ENCODE results near the gene HDAC9. TPM values are rescaled to one million over a fixed set of nuclear protein-coding genes. Genes with fewer than 3 reads are reported as not detected.
A peak's percentile ranks its signal among the peaks of the same experiment; 100 is the strongest.

The HDAC9 gene
- total RNA-seq, 1 experiment from 2014 or later = 14.7 TPM

DNA sequence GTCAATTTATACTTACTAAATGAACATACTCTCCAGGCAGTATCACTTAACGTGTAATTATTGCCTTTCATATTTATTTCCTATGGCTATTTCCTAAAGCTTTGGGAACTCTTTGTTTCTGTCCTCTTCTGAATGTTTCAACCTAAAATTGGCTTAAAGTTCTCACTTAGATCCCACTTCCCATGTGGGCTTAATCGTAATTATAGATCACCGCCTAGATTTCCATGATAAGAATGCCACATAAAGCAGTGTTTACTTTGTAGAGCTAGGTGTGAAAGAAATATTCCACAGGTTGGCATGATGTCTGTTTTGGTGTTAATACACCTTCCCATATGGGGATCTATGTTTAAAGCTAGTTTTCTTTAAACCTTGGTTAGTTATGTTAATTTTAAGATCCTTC is 1.5 kb downstream of the HDAC9 start:
- intact Hi-C loops (cut with micrococcal nuclease; ENCODE audit: unreplicated experiment) = no loop called here

DNA sequence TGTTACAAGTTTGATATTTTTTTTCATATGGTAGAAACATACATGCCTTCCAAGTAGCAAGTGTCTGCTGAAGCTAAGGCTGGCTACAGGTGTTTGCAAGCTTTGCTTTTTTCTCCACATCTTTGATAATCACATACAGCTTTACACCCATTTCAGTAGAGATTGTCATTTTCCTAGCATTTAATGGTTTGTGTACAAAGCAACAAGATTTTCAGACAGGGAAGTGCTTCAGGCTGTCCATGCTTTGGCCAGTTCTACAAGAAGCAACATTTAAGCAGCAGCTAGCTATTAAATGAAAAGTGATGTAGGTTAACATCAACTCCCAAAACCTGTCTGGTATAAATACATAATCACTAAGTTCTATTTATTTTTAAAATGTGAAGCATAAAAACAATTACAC is 2.3 kb downstream of the HDAC9 start:
- intact Hi-C loops (cut with micrococcal nuclease; ENCODE audit: unreplicated experiment) = no loop called here
- Histone ChIP-seq H3K79me2 (ENCODE audit: low read depth) (no peaks in the 10 kb centered on the region), H3K27ac (no peak overlapping the region), H3K4me1 (replicated peaks; ENCODE audit: insufficient read depth) (no peaks in the 10 kb centered on the region), H2AFZ (no peak overlapping the region), H3K9me3 (ENCODE audit: insufficient read depth, low read depth) (no peaks in the 10 kb centered on the region; the same call in 1 of the 2 replicates), H3K4me3 (no peak overlapping the region), H3K27me3 (ENCODE audit: insufficient read depth, low read depth) (no peaks in the 10 kb centered on the region), H3K4me2 (no peak overlapping the region), H3K36me3 (ENCODE audit: low read depth) (no peaks in the 10 kb centered on the region), H3F3A (ENCODE audit: insufficient read depth, low read depth) (no peaks in the 10 kb centered on the region), H3K9me2 (ENCODE audit: insufficient read depth) (no peaks in the 10 kb centered on the region), H4K20me1 (ENCODE audit: insufficient read depth) (no peaks in the 10 kb centered on the region)
- DNase-seq = peak in 1 of 2 experiments; percentile 3
- ChIA-PET CTCF (no interaction called here), POLR2A (ENCODE audit: unreplicated experiment) (no interaction called here)
- no TSS peak for BruUV-seq (replicated peaks)
- no peak for TF ChIP-seq EZH2 (IDR thresholded peaks at IDR 0.05; ENCODE audit: low read depth)
- TF ChIP-seq, protein P1, sequence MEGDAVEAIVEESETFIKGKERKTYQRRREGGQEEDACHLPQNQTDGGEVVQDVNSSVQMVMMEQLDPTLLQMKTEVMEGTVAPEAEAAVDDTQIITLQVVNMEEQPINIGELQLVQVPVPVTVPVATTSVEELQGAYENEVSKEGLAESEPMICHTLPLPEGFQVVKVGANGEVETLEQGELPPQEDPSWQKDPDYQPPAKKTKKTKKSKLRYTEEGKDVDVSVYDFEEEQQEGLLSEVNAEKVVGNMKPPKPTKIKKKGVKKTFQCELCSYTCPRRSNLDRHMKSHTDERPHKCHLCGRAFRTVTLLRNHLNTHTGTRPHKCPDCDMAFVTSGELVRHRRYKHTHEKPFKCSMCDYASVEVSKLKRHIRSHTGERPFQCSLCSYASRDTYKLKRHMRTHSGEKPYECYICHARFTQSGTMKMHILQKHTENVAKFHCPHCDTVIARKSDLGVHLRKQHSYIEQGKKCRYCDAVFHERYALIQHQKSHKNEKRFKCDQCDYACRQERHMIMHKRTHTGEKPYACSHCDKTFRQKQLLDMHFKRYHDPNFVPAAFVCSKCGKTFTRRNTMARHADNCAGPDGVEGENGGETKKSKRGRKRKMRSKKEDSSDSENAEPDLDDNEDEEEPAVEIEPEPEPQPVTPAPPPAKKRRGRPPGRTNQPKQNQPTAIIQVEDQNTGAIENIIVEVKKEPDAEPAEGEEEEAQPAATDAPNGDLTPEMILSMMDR (conservative IDR thresholded peaks at IDR 0.05) = no peak

More for the DNA sequence above, 1.5 kb downstream of the HDAC9 start:
- peak in 1 of 2 experiments; percentile 22 for DNase-seq
- ChIA-PET CTCF (interaction anchor here (0.5 kb wide), 1 partner anchor 48 kb away, joined by 4 read pairs; no protein-coding TSS in a partner anchor), POLR2A (ENCODE audit: unreplicated experiment) (no interaction called here)
- Histone ChIP-seq H3K4me3 (no peak overlapping the region), H4K20me1 (ENCODE audit: insufficient read depth) (no peaks in the 10 kb centered on the region), H3K27ac (no peak overlapping the region), H3K9me2 (ENCODE audit: insufficient read depth) (peaks cover 3% of the 10 kb centered on the region; the same call in 1 of the 2 replicates), H3K4me2 (no peak overlapping the region), H3F3A (ENCODE audit: insufficient read depth, low read depth) (no peaks in the 10 kb centered on the region), H3K36me3 (ENCODE audit: low read depth) (no peaks in the 10 kb centered on the region), H3K79me2 (ENCODE audit: low read depth) (no peaks in the 10 kb centered on the region), H2AFZ (no peak overlapping the region), H3K4me1 (replicated peaks; ENCODE audit: insufficient read depth) (no peaks in the 10 kb centered on the region), H3K9me3 (ENCODE audit: insufficient read depth, low read depth) (no peaks in the 10 kb centered on the region; the same call in 1 of the 2 replicates), H3K27me3 (ENCODE audit: insufficient read depth, low read depth) (no peaks in the 10 kb centered on the region)
- TF ChIP-seq, protein P1 (conservative IDR thresholded peaks at IDR 0.05) = no peak
- TF ChIP-seq EZH2 (IDR thresholded peaks at IDR 0.05; ENCODE audit: low read depth) = no peak
- BruUV-seq (replicated peaks) = no TSS peak

DNA sequence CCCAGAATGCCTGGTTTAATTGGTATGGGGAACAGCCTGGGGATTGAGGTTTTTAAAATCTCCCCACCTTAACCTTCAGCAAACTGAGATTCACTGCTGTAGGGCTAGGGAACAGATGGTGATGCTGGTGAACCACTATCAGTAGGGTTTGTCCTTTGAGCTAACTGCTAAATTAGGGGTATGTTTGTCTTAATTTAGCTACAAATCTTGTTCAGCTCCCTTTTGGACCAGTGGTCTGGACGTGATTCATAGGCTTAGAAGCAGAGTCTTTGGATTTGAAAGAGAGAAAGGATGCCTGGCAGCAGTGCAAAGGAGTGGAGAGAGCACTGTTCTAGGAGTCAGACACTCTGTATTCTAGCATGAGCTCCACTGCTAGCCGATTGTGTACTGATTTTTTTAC is 2.8 kb downstream of the HDAC9 start:
- Histone ChIP-seq H3K4me2 (no peak overlapping the region), H3K27me3 (ENCODE audit: insufficient read depth, low read depth) (no peaks in the 10 kb centered on the region), H3F3A (ENCODE audit: insufficient read depth, low read depth) (no peaks in the 10 kb centered on the region), H2AFZ (no peak overlapping the region; the same call in 1 of the 2 replicates), H4K20me1 (ENCODE audit: insufficient read depth) (no peaks in the 10 kb centered on the region), H3K9me2 (ENCODE audit: insufficient read depth) (no peaks in the 10 kb centered on the region), H3K4me3 (no peak overlapping the region), H3K9me3 (ENCODE audit: insufficient read depth, low read depth) (no peaks in the 10 kb centered on the region; the same call in 1 of the 2 replicates), H3K4me1 (replicated peaks; ENCODE audit: insufficient read depth) (no peaks in the 10 kb centered on the region), H3K36me3 (ENCODE audit: low read depth) (no peaks in the 10 kb centered on the region), H3K79me2 (ENCODE audit: low read depth) (no peaks in the 10 kb centered on the region), H3K27ac (no peak overlapping the region)
- intact Hi-C loops (cut with micrococcal nuclease; ENCODE audit: unreplicated experiment) = no loop called here
- TF ChIP-seq, protein P1 (conservative IDR thresholded peaks at IDR 0.05) = no peak
- TF ChIP-seq EZH2 (IDR thresholded peaks at IDR 0.05; ENCODE audit: low read depth) = no peak
- ChIA-PET POLR2A (ENCODE audit: unreplicated experiment) (no interaction called here), CTCF (no interaction called here)
- no TSS peak for BruUV-seq (replicated peaks)
- no peak for DNase-seq

Data from PC-9 (cell line).